ENCODE measurements around the gene SOX12. TPM values are rescaled to one million over a fixed set of nuclear protein-coding genes. Genes with fewer than 3 reads are reported as not detected.
A peak's percentile ranks its signal among the peaks of the same experiment; 100 is the strongest.

Gene SOX12
- total RNA-seq, 2 donors from 2014 or later, result 3.9 to 5.4 TPM

GRCh38 chr20:278607-279571 is 46.5 kb upstream of the SOX12 start:
- Histone ChIP-seq H3K27ac (no peak overlapping the region), H3K4me3 (peak overlapping the region; percentile 28), H3K9me3 (no peaks in the 10 kb centered on the region), H3K36me3 (peaks cover 12% of the 10 kb centered on the region), H3K4me1 (ENCODE audit: control insufficient read depth in 1 of 2, low read depth in 2 of 2) (no peaks in the 10 kb centered on the region), H3K27me3 (replicated peaks; ENCODE audit: insufficient read depth) (no peaks in the 10 kb centered on the region)
- ATAC-seq (ENCODE audit: insufficient number of reproducible peaks, low FRiP score, low read depth) (no peak), DNase-seq (ENCODE audit: low spot score) (no peak)
- TF ChIP-seq, protein P1, sequence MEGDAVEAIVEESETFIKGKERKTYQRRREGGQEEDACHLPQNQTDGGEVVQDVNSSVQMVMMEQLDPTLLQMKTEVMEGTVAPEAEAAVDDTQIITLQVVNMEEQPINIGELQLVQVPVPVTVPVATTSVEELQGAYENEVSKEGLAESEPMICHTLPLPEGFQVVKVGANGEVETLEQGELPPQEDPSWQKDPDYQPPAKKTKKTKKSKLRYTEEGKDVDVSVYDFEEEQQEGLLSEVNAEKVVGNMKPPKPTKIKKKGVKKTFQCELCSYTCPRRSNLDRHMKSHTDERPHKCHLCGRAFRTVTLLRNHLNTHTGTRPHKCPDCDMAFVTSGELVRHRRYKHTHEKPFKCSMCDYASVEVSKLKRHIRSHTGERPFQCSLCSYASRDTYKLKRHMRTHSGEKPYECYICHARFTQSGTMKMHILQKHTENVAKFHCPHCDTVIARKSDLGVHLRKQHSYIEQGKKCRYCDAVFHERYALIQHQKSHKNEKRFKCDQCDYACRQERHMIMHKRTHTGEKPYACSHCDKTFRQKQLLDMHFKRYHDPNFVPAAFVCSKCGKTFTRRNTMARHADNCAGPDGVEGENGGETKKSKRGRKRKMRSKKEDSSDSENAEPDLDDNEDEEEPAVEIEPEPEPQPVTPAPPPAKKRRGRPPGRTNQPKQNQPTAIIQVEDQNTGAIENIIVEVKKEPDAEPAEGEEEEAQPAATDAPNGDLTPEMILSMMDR (IDR thresholded peaks at IDR 0.05), result no peak

DNA sequence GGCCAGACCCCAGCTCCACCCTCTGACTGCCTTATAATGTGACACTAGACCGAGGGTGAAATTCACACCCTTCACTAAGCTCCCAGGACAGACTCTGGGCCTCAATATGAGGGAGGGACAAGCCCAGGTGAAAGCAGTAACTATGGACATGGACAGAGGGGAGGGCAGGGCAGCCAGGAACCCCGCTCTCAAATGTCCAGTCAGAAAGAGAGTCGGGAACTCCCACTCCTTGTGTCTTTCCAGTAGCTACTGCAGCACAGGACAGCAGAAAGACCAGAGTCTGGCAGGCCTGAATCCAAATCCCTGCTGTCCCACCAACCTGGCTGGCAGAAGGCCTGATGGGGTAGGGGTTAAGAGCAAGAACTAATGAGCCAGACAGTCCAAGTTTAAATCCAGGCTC is 41.2 kb upstream of the SOX12 start:
- H3K27me3 ChIP-seq (replicated peaks; ENCODE audit: insufficient read depth), result no peaks in the 10 kb centered on the region
- TF ChIP-seq, protein P1 (IDR thresholded peaks at IDR 0.05), result no peak
- H3K4me1 ChIP-seq (ENCODE audit: control insufficient read depth in 1 of 2, low read depth in 2 of 2), result no peaks in the 10 kb centered on the region
- H3K9me3 ChIP-seq, result no peaks in the 10 kb centered on the region
- no peak overlapping the region for H3K4me3 ChIP-seq
- ATAC-seq (ENCODE audit: insufficient number of reproducible peaks, low FRiP score, low read depth) (no peak), DNase-seq (ENCODE audit: low spot score) (no peak)
- no peak overlapping the region for H3K27ac ChIP-seq
- peaks cover 3% of the 10 kb centered on the region for H3K36me3 ChIP-seq

- Histone ChIP-seq H3K4me1 (ENCODE audit: control insufficient read depth in 1 of 2, low read depth in 2 of 2) (peaks cover 0 to 16% of the 10 kb centered on the region in 2 donors), H3K27me3 (replicated peaks; ENCODE audit: insufficient read depth) (no peaks in the 10 kb centered on the region), H3K36me3 (peaks cover 3% of the 10 kb centered on the region), H3K9me3 (no peaks in the 10 kb centered on the region), H3K27ac (no peak overlapping the region), H3K4me3 (no peak overlapping the region)
- DNase-seq (ENCODE audit: low spot score) (no peak), ATAC-seq (ENCODE audit: insufficient number of reproducible peaks, low FRiP score, low read depth) (no peak)
- TF ChIP-seq, protein P1 (IDR thresholded peaks at IDR 0.05), result no peak
These were observed 38.8 kb upstream of the SOX12 start for GRCh38 chr20:286508-286907.

- Histone ChIP-seq H3K27me3 (replicated peaks; ENCODE audit: insufficient read depth) (no peaks in the 10 kb centered on the region), H3K4me3 (no peak overlapping the region), H3K4me1 (ENCODE audit: control insufficient read depth in 1 of 2, low read depth in 2 of 2) (peaks cover 0 to 18% of the 10 kb centered on the region in 2 donors), H3K36me3 (no peaks in the 10 kb centered on the region), H3K27ac (no peak overlapping the region), H3K9me3 (no peaks in the 10 kb centered on the region)
- no peak for ATAC-seq (ENCODE audit: insufficient number of reproducible peaks, low FRiP score, low read depth)
- TF ChIP-seq, protein P1 (IDR thresholded peaks at IDR 0.05), result no peak
- DNase-seq (ENCODE audit: low spot score), result no peak
These were observed 36.2 kb upstream of the SOX12 start for GRCh38 chr20:288956-289692.

GRCh38 chr20:289693-290083 is 35.7 kb upstream of the SOX12 start:
- H3K4me3 ChIP-seq, result peak overlapping the region; percentile 85
- H3K27me3 ChIP-seq (replicated peaks; ENCODE audit: insufficient read depth), result no peaks in the 10 kb centered on the region
- DNase-seq (ENCODE audit: low spot score), result no peak
- no peaks in the 10 kb centered on the region for H3K9me3 ChIP-seq
- no peak for ATAC-seq (ENCODE audit: insufficient number of reproducible peaks, low FRiP score, low read depth)
- H3K36me3 ChIP-seq, result no peaks in the 10 kb centered on the region
- H3K4me1 ChIP-seq (ENCODE audit: control insufficient read depth in 1 of 2, low read depth in 2 of 2), result peaks cover 0 to 18% of the 10 kb centered on the region in 2 donors
- peak overlapping the region in 1 of 2 donors; percentile 78 for H3K27ac ChIP-seq
- TF ChIP-seq, protein P1 (IDR thresholded peaks at IDR 0.05), result no peak
